GM19043 (cell line): ENCODE data around the gene ZNF169.
"Not testable (repeated sequence)": the region's sequence is repeated elsewhere in the genome, so short reads cannot be mapped to it uniquely, and the experiment has no call there.

ENCODE experiments used
- ATAC-seq: cut with Tn5 transposase; IDR thresholded peaks from one replicate; pipeline ENCODE4 v1.9.1; 2021; ENCODE audit warnings: low read depth; ENCODE audit not compliant: unreplicated experiment

The ZNF169 gene

DNA sequence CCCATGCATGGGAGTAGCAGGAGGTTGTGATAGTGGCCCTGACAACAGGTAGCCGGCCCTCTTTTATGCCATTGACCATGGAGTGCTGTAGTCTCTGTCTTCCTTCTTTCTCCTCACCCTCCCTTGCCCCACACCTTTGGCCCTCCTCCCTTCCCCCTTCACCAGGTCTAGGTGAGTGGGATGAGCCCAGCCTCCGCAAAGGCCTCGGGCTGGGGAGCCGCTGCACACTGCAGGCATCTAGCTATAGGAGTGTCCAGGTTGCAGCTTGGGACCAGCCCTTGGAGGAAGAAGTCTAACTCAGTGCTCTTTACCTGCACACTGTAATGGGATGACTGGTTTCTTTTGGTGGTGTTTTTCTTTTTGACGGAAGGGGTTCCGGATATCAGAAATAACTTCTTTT, 81.7 kb downstream of the ZNF169 start:
- ATAC-seq, result not testable (repeated sequence)

DNA sequence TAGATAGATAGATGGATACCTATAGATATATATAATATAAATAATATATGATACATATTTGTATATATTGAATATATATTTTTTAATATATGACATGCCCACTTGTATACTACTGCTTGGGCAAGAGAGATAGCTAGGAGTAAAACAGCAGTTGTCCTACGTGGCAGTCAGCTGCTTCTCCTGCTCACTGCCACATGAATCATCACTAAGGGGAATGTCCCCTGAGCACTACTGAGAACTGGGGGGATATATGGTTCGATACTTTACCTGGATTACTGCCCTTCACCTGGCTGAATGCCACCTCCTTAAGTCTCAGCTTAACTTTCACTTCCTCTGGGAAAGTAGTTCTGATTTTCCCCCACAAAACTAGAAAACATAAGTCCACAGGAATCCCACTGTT, 82.6 kb downstream of the ZNF169 start:
- ATAC-seq, result not testable (repeated sequence)

DNA sequence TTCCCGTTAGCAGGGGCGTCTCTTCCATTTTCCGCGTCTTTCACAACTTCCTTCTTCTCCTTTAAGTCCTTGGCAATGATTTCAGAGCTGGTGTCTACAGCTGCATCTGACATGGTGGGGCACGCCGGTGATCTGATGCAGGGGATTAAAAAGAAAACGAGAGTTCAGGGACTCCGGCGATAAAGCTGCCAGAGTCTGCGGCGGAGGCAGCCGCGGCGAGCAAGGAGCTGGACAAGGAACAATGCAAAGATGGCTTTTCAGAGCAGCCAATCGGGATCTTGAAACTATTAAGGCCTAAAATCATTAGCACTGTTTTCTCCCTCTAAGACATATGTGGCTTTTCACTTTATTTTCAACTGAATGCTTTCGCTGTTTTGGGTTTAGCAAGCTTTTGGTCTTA, 88.4 kb downstream of the ZNF169 start:
- not testable (repeated sequence) for ATAC-seq

DNA sequence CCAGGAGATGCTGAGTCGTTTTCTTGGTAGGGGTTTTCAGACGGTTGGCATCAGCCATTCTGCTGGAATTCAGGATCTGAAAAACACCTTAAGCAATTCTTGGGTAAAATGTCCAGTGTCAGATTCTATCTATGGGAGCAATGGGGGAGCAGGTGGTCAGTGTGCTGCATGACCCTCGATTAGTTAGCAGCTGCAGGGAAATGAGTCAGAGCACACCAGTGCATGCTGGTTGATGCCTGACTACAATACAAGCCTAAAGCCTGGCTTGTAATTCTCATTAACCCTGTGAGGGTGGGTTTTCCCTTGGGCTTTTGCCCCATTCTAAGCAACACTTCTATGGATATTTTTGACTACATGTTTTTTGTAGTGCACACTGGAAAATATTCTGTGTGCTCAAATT, 89.7 kb downstream of the ZNF169 start:
- not testable (repeated sequence) for ATAC-seq
